Suprapubic skin (tissue), 4 donors: Measurements from ENCODE around the gene PCDH15. TPM values are rescaled to one million over a fixed set of nuclear protein-coding genes. Genes with fewer than 3 reads are reported as not detected.

Experiments used
- DNase-seq, 2 donors: peaks; one replicate each; pipeline ENCODE4 v3.0.0-alpha.2; 2019; ENCODE audit warnings: low spot score in 2 of 2
- H3K27ac ChIP-seq: fragments of 200-600 bp; sonication (generic); one replicate; pipeline ENCODE4 v1.5.1; 2019
- H3K27me3 ChIP-seq: fragments of 200-600 bp; sonication (generic); one replicate; pipeline ENCODE4 v1.5.1; 2019
- H3K36me3 ChIP-seq: fragments of 200-600 bp; sonication (generic); one replicate; pipeline ENCODE4 v1.5.1; 2019
- H3K4me1 ChIP-seq: fragments of 200-600 bp; sonication (generic); one replicate; pipeline ENCODE4 v1.5.1; 2019
- H3K4me3 ChIP-seq: fragments of 200-600 bp; sonication (generic); one replicate; pipeline ENCODE4 v1.5.1; 2019; ENCODE audit warnings: mild to moderate bottlenecking
- H3K9me3 ChIP-seq: fragments of 200-600 bp; sonication (generic); one replicate; pipeline ENCODE4 v1.5.1; 2019
- CTCF ChIP-seq, 2 donors: fragments of 200-600 bp in 1 of 2; fragments of 450-650 bp in 1 of 2; sonication (generic) in 1 of 2; IDR thresholded peaks; one replicate each; pipeline ENCODE4 v1.5.1; 2016 to 2019; ENCODE audit warnings: antibody characterized with exemption in 2 of 2, mild to moderate bottlenecking in 1 of 2, moderate library complexity in 1 of 2
- EP300 ChIP-seq: sonication (generic); formaldehyde crosslinking; IDR thresholded peaks from one replicate; pipeline ENCODE4 v1.6.1; 2017; ENCODE audit warnings: antibody characterized with exemption
- POLR2A ChIP-seq, 2 donors: fragments of 450-650 bp; IDR thresholded peaks; one replicate each; pipeline ENCODE4 v1.6.1; 2017; ENCODE audit warnings: antibody characterized with exemption in 2 of 2, mild to moderate bottlenecking in 2 of 2, moderate library complexity in 2 of 2
- POLR2AphosphoS5 ChIP-seq, 3 donors: sonication (generic); formaldehyde crosslinking; IDR thresholded peaks; one replicate each; pipeline ENCODE4 v1.6.1; 2017; ENCODE audit warnings: antibody characterized with exemption in 3 of 3
- WGBS: methylation state at CpG from one replicate; pipeline ENCODE4 v1.1.5; 2018; 5-methylcytosine and 5-hydroxymethylcytosine counted together
- total RNA-seq, 4 donors: library from RNA; depleted of rRNA; stranded (reverse); fragments of >200 nt; gene quantifications; one replicate each; pipeline ENCODE4 v1.1.0, GENCODE V29; 2016

The PCDH15 gene
- total RNA-seq, 4 donors from 2014 or later: 0.11 TPM; not detected in 3

GRCh38 chr10:54137396-54137795, 663.6 kb downstream of the PCDH15 start:
- 88% methylated on average over 2 of the region's 2 CpGs for WGBS
- Histone ChIP-seq H3K36me3 (no peaks in the 10 kb centered on the region), H3K4me1 (no peaks in the 10 kb centered on the region), H3K4me3 (no peak overlapping the region), H3K9me3 (no peaks in the 10 kb centered on the region), H3K27me3 (no peaks in the 10 kb centered on the region), H3K27ac (no peak overlapping the region)
- TF ChIP-seq POLR2AphosphoS5 (IDR thresholded peaks at IDR 0.05) (no peak), CTCF (IDR thresholded peaks at IDR 0.05) (no peak), POLR2A (IDR thresholded peaks at IDR 0.05) (no peak), EP300 (no peak)
- no peak for DNase-seq

DNA sequence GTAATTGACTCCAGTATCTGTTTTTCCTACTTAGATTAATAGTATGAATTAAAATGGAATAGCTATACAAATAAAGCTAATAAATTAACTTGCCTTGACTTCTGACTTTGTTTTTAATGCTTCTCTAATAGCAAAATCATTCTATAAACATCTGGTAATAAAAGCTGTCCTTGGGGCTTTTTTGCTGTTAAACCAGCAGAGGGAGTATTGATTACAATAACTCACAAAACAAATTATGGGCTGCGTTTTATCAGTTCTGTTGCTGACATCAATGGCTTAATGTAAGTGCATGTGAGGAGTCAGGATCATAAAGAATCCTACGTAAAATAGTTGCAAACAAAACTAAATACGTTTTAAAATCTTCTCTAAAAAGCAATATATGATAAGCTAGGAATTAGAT, 667.8 kb downstream of the PCDH15 start:
- Histone ChIP-seq H3K4me3 (no peak overlapping the region), H3K9me3 (no peaks in the 10 kb centered on the region), H3K27ac (no peak overlapping the region), H3K27me3 (no peaks in the 10 kb centered on the region), H3K36me3 (no peaks in the 10 kb centered on the region), H3K4me1 (no peaks in the 10 kb centered on the region)
- WGBS: 31% methylated on average over 3 of the region's 3 CpGs
- TF ChIP-seq POLR2A (IDR thresholded peaks at IDR 0.05): no peak
- TF ChIP-seq EP300: no peak
- TF ChIP-seq POLR2AphosphoS5 (IDR thresholded peaks at IDR 0.05): no peak
- TF ChIP-seq CTCF (IDR thresholded peaks at IDR 0.05): no peak
- no peak for DNase-seq

DNA sequence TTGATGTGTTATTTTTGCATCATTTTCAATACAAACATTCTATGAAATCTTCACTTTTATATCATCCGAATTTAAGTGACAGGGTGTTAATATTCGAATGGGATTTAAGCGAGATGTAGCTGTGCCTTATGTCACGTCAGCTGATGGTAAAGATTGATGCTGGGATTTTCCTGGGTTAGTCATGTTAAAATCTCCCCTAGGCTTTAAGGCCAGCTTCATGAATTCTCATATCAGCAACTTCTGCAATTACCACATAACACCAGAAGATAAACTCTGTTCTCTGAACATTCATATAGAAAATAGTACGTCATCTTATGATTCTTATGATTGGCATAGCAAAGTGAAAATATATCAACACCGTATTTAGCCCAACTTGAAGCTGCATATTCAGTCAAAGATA, 669.2 kb downstream of the PCDH15 start:
- no peak for DNase-seq
- WGBS: 57% methylated on average over 6 of the region's 6 CpGs
- H3K9me3 ChIP-seq: no peaks in the 10 kb centered on the region
- no peaks in the 10 kb centered on the region for H3K27me3 ChIP-seq
- no peaks in the 10 kb centered on the region for H3K36me3 ChIP-seq
- no peaks in the 10 kb centered on the region for H3K4me1 ChIP-seq
- TF ChIP-seq CTCF (IDR thresholded peaks at IDR 0.05): no peak
- TF ChIP-seq POLR2AphosphoS5 (IDR thresholded peaks at IDR 0.05): no peak
- TF ChIP-seq EP300: no peak
- no peak for TF ChIP-seq POLR2A (IDR thresholded peaks at IDR 0.05)
- no peak overlapping the region for H3K27ac ChIP-seq
- no peak overlapping the region for H3K4me3 ChIP-seq

GRCh38 chr10:54130394-54130793, 670.6 kb downstream of the PCDH15 start:
- no peaks in the 10 kb centered on the region for H3K4me1 ChIP-seq
- 66% methylated on average over 6 of the region's 6 CpGs for WGBS
- H3K36me3 ChIP-seq: no peaks in the 10 kb centered on the region
- H3K9me3 ChIP-seq: no peaks in the 10 kb centered on the region
- H3K27me3 ChIP-seq: no peaks in the 10 kb centered on the region
- TF ChIP-seq POLR2A (IDR thresholded peaks at IDR 0.05): no peak
- TF ChIP-seq EP300: no peak
- TF ChIP-seq POLR2AphosphoS5 (IDR thresholded peaks at IDR 0.05): no peak
- no peak for TF ChIP-seq CTCF (IDR thresholded peaks at IDR 0.05)
- no peak overlapping the region for H3K27ac ChIP-seq
- no peak overlapping the region for H3K4me3 ChIP-seq
- DNase-seq: no peak

GRCh38 chr10:54125098-54125747, 675.8 kb downstream of the PCDH15 start:
- 41% methylated on average over 3 of the region's 3 CpGs for WGBS
- TF ChIP-seq CTCF (IDR thresholded peaks at IDR 0.05) (no peak), EP300 (no peak), POLR2A (IDR thresholded peaks at IDR 0.05) (no peak), POLR2AphosphoS5 (IDR thresholded peaks at IDR 0.05) (no peak)

More at GRCh38 chr10:54125098-54125747, 675.8 kb downstream of the PCDH15 start:
- no peaks in the 10 kb centered on the region for H3K36me3 ChIP-seq
- no peak overlapping the region for H3K27ac ChIP-seq
- no peaks in the 10 kb centered on the region for H3K4me1 ChIP-seq
- no peaks in the 10 kb centered on the region for H3K9me3 ChIP-seq
- no peak for DNase-seq
- no peaks in the 10 kb centered on the region for H3K27me3 ChIP-seq
- H3K4me3 ChIP-seq: no peak overlapping the region
